ENCODE results near the gene RAB8A. TPM values are rescaled to one million over a fixed set of nuclear protein-coding genes. Genes with fewer than 3 reads are reported as not detected.

The RAB8A gene
- total RNA-seq, 6 experiments from 2014 or later, result 93.5 to 103 (median 100) TPM

DNA sequence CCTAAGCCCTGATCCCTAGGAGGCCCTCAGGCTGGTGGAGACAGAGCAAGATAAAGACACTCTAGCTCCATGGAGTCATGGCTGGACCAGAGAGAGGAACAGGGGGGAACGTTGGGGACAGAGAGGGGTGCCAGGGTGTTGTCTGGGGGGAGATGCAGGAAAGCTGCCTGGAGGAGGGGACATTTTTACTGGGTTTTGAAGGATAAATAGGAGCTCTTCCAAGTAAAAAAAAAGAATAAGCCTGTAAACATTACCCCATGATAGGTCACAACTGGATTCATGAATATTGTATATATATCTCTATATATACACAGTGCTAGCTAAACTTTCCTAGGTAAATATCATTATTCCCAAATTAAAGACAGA is 32.5 kb downstream of the RAB8A start:
- TF ChIP-seq, protein P1, sequence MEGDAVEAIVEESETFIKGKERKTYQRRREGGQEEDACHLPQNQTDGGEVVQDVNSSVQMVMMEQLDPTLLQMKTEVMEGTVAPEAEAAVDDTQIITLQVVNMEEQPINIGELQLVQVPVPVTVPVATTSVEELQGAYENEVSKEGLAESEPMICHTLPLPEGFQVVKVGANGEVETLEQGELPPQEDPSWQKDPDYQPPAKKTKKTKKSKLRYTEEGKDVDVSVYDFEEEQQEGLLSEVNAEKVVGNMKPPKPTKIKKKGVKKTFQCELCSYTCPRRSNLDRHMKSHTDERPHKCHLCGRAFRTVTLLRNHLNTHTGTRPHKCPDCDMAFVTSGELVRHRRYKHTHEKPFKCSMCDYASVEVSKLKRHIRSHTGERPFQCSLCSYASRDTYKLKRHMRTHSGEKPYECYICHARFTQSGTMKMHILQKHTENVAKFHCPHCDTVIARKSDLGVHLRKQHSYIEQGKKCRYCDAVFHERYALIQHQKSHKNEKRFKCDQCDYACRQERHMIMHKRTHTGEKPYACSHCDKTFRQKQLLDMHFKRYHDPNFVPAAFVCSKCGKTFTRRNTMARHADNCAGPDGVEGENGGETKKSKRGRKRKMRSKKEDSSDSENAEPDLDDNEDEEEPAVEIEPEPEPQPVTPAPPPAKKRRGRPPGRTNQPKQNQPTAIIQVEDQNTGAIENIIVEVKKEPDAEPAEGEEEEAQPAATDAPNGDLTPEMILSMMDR (IDR thresholded peaks at IDR 0.05), result no peak
- no peaks in the 10 kb centered on the region for H3K36me3 Mint-ChIP-seq (ENCODE audit: low read depth)
- H3K27me3 Mint-ChIP-seq (ENCODE audit: insufficient read depth), result peaks cover 12% of the 10 kb centered on the region
- peaks cover 4% of the 10 kb centered on the region; the same call in 1 of the 2 replicates for H3K4me1 Mint-ChIP-seq (ENCODE audit: low read depth)
- H3K9me3 Mint-ChIP-seq, result no peaks in the 10 kb centered on the region
- no peak overlapping the region for H3K27ac Mint-ChIP-seq
- DNase-seq, result no peak
- no peak overlapping the region for H3K4me3 Mint-ChIP-seq

- no peaks in the 10 kb centered on the region for H3K9me3 Mint-ChIP-seq
- no peak overlapping the region for H3K4me3 Mint-ChIP-seq
- no peaks in the 10 kb centered on the region for H3K36me3 Mint-ChIP-seq (ENCODE audit: low read depth)
- TF ChIP-seq, protein P1 (IDR thresholded peaks at IDR 0.05), result no peak
- peaks cover 6% of the 10 kb centered on the region; the same call in 1 of the 2 replicates for H3K4me1 Mint-ChIP-seq (ENCODE audit: low read depth)
- no peak overlapping the region for H3K27ac Mint-ChIP-seq
- peaks cover 12% of the 10 kb centered on the region for H3K27me3 Mint-ChIP-seq (ENCODE audit: insufficient read depth)
- no peak for DNase-seq
These were observed 34.4 kb downstream of the RAB8A start for GRCh38 chr19:16146112-16146511.

DNA sequence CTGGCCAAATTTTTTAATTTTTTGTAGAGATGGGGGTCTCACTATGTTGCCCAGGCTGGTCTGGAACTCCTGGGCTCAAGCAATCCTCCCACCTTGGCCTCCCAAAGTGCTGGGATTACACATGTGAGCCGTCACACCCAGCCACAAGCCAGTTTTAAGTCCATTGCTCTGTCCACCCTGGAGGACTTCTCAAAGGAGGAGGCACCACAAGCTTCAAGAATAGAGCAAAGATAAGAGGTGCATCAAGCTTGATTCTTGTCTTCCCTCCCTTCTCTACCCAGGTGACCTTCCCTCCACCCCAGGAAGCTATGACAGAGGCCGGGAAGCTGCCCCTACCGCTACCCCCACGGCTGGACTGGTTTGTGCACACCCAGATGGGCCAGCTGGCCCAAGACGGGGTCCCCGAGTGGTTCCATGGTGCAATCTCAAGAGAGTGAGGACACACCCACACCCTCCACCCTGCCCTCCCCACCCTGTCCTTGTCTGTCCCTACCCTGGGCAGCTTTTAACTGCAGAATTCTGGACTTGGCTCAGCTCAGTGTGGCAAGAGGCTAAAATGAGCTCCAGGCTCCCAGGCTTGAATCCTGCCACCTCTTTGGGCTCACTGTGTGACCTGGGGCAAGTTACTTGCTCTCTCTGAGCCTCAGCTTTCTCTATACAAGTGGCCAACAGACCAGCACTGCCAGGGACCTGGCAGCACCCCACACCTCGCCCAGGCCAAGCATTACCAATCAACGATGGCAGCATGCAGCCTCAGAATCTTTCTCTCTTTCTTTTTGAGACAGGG is 36.9 kb downstream of the RAB8A start:
- no peak for DNase-seq

GRCh38 chr19:16153582-16154336 is 42.1 kb downstream of the RAB8A start:
- TF ChIP-seq, protein P1 (IDR thresholded peaks at IDR 0.05), result no peak
- H3K36me3 Mint-ChIP-seq (ENCODE audit: low read depth), result no peaks in the 10 kb centered on the region
- no peak overlapping the region for H3K27ac Mint-ChIP-seq
- H3K27me3 Mint-ChIP-seq (ENCODE audit: insufficient read depth), result peaks cover 10% of the 10 kb centered on the region
- H3K4me1 Mint-ChIP-seq (ENCODE audit: low read depth), result peaks cover 6% of the 10 kb centered on the region; the same call in 1 of the 2 replicates
- H3K4me3 Mint-ChIP-seq, result no peak overlapping the region
- DNase-seq, result no peak
- H3K9me3 Mint-ChIP-seq, result no peaks in the 10 kb centered on the region

More for the DNA sequence above, 36.9 kb downstream of the RAB8A start:
- Mint-ChIP-seq H3K4me3 (no peak overlapping the region), H3K36me3 (ENCODE audit: low read depth) (no peaks in the 10 kb centered on the region), H3K9me3 (no peaks in the 10 kb centered on the region), H3K27ac (no peak overlapping the region), H3K4me1 (ENCODE audit: low read depth) (peaks cover 6% of the 10 kb centered on the region; the same call in 1 of the 2 replicates), H3K27me3 (ENCODE audit: insufficient read depth) (peaks cover 16% of the 10 kb centered on the region)
- TF ChIP-seq, protein P1 (IDR thresholded peaks at IDR 0.05), result no peak

GRCh38 chr19:16154557-16154956 is 42.9 kb downstream of the RAB8A start:
- TF ChIP-seq, protein P1 (IDR thresholded peaks at IDR 0.05), result no peak
- Mint-ChIP-seq H3K9me3 (no peaks in the 10 kb centered on the region), H3K27me3 (ENCODE audit: insufficient read depth) (peaks cover 10% of the 10 kb centered on the region), H3K4me1 (ENCODE audit: low read depth) (no peaks in the 10 kb centered on the region), H3K4me3 (no peak overlapping the region), H3K36me3 (ENCODE audit: low read depth) (no peaks in the 10 kb centered on the region), H3K27ac (no peak overlapping the region)
- DNase-seq, result no peak
